Keratinocyte (primary cell): ENCODE results near the gene MTERF2.

Experiments used
- CTCF ChIP-seq, 3 experiments: IDR thresholded peaks in 1 of 3; conservative IDR thresholded peaks in 1 of 3; optimal IDR thresholded peaks in 1 of 3; 2 replicates in 2 of 3; 3 replicates in 1 of 3; pipeline versions ENCODE3 to v1.5.1; 2011; ENCODE audit warnings: low read length in 3 of 3, mild to moderate bottlenecking in 3 of 3, moderate library complexity in 2 of 3, control low read depth in 1 of 3, inconsistent platforms in 1 of 3; ENCODE audit not compliant: insufficient read depth in 2 of 3; ENCODE audit errors: extremely low read depth in 1 of 3
- EZH2 ChIP-seq: IDR thresholded peaks from one replicate; pipeline ENCODE4 v1.6.1; 2012; ENCODE audit warnings: inconsistent platforms, mild to moderate bottlenecking, low read length, moderate library complexity

DNA sequence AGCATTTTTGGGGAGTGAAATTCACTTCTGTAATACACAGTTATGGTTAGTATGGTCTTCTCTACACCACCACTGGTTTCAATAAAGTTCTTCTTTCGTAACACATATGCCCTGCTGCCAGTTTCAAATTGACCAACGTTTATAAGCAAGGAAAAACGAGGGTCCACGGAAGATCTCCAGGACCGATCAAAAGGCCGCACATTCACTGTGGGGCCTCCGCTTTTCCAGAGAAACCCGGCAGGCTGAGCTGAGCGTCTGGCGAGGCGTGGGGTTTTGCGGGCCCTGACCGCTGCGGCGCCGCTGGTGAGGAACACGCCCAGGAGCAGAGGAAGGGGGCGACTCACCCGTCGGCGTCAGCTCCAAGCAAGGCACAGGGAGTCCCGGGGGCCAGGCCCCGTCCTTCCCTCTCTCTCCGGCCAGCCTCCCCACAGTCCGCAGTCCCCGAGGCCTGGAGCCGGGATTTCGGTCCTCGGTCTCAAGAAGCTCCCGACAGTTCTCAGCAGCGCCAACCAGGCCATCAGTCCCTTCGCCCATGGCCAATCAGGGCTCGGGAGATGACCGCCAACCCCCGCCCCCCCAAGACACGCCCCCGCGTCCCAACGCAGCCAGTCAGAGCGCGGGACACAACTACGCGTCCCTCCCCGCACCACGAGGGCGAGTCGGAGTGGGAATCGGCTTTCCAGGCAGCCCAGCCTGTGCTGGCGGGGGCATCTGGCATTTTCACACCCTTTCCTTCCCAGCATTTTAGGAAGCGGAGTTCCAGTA lies at the start of gene MTERF2:
- TF ChIP-seq CTCF (optimal IDR thresholded peaks at IDR 0.05 in 1 of 3, IDR thresholded peaks at IDR 0.05 in 1 of 3, conservative IDR thresholded peaks at IDR 0.05 in 1 of 3; ENCODE audit: extremely low read depth in 1 of 3, insufficient read depth in 2 of 3, low read length in 3 of 3), result no peak
- no peak for TF ChIP-seq EZH2
